Lung (tissue), 12 donors: Measurements from ENCODE around the gene SMYD2. TPM values are rescaled to one million over a fixed set of nuclear protein-coding genes. Genes with fewer than 3 reads are reported as not detected.

Experiments used
- ATAC-seq: fragments of 200-7000 bp; cut with Tn5 transposase; one replicate; pipeline ENCODE4 v1.9.1; 2020; ENCODE audit warnings: moderate number of reproducible peaks; ENCODE audit not compliant: insufficient read depth, low FRiP score
- DNase-seq, 3 donors: peaks; one replicate each; pipeline ENCODE4 v3.0.0-alpha.2; 2013 to 2017
- H3K27ac ChIP-seq, 2 donors: one replicate each; pipeline ENCODE4 v1.5.1; 2013; ENCODE audit warnings: mild to moderate bottlenecking in 2 of 2, moderate library complexity in 2 of 2, control low read depth in 1 of 2, inconsistent platforms in 1 of 2, low read depth in 1 of 2, low read length in 1 of 2
- H3K27me3 ChIP-seq, 3 donors: one replicate each; pipeline ENCODE4 v1.5.1; 2013; ENCODE audit warnings: low read length in 2 of 3; ENCODE audit not compliant: control insufficient read depth in 3 of 3, insufficient read depth in 3 of 3
- H3K36me3 ChIP-seq, 4 donors: one replicate each; pipeline ENCODE4 v1.5.1; 2013; ENCODE audit warnings: low read length in 4 of 4, mild to moderate bottlenecking in 1 of 4, moderate library complexity in 1 of 4; ENCODE audit not compliant: control insufficient read depth in 4 of 4, insufficient read depth in 4 of 4
- H3K4me1 ChIP-seq, 5 donors: one replicate each; pipeline ENCODE4 v1.5.1; 2013; ENCODE audit warnings: low read length in 5 of 5, mild to moderate bottlenecking in 2 of 5, moderate library complexity in 1 of 5; ENCODE audit not compliant: control insufficient read depth in 5 of 5, insufficient read depth in 5 of 5
- H3K4me3 ChIP-seq: one replicate; pipeline ENCODE4 v1.5.1; 2013; ENCODE audit warnings: mild to moderate bottlenecking, control low read depth, moderate library complexity
- H3K9ac ChIP-seq, 2 donors: one replicate each; pipeline ENCODE4 v1.5.1; 2013; ENCODE audit warnings: low read length in 2 of 2, control low read depth in 1 of 2; ENCODE audit not compliant: insufficient read depth in 1 of 2
- H3K9me3 ChIP-seq, 4 donors: one replicate each; pipeline ENCODE4 v1.5.1; 2013; ENCODE audit warnings: low read length in 3 of 4, mild to moderate bottlenecking in 1 of 4, moderate library complexity in 1 of 4; ENCODE audit not compliant: control insufficient read depth in 4 of 4, insufficient read depth in 3 of 4
- WGBS, 2 donors: extraction: QIAGEN DNeasy Blood & Tissue Kit; methylation state at CpG; one replicate each; pipeline ENCODE4 v1.1.7; 2013; 5-methylcytosine and 5-hydroxymethylcytosine counted together
- polyA plus RNA-seq, 2 donors: library from polyadenylated mRNA; stranded (reverse); fragments of 200-250 nt; gene quantifications; one replicate each; pipeline ENCODE4 v1.2.1, GENCODE V29; 2013
- total RNA-seq, 2 donors: library from RNA; depleted of rRNA in 1 of 2; stranded (reverse); fragments of >200 nt in 1 of 2; gene quantifications; one replicate each; pipeline ENCODE4 v1.2.1, GENCODE V29; 2014 to 2021
- TF ChIP-seq, protein P1 (sequence below): IDR thresholded peaks from 2 replicates; pipeline ENCODE4 v1.5.1; 2012; ENCODE audit warnings: mild to moderate bottlenecking; ENCODE audit errors: control extremely low read depth, extremely low read depth
- donor health status: control.
- donor health status: control.
- donor health status: Bipolar disorder and iron deficiency.
- donor health status: healthy.
- donor health status: DM: yes; HTN: yes; CAD: no.

SMYD2 gene
- total and polyA plus RNA-seq, 4 donors: 20.6 to 48.6 (median 28.2) TPM

- Histone ChIP-seq H3K9ac (no peak overlapping the region), H3K4me3 (no peak overlapping the region), H3K4me1 (peaks cover 0 to 11% (median 0%) of the 10 kb centered on the region in 5 donors), H3K36me3 (peaks cover 3 to 14% (median 9%) of the 10 kb centered on the region in 4 donors), H3K27ac (peak overlapping the region in 1 of 2 donors; percentile 83), H3K9me3 (no peaks in the 10 kb centered on the region), H3K27me3 (no peaks in the 10 kb centered on the region)
- TF ChIP-seq, protein P1, sequence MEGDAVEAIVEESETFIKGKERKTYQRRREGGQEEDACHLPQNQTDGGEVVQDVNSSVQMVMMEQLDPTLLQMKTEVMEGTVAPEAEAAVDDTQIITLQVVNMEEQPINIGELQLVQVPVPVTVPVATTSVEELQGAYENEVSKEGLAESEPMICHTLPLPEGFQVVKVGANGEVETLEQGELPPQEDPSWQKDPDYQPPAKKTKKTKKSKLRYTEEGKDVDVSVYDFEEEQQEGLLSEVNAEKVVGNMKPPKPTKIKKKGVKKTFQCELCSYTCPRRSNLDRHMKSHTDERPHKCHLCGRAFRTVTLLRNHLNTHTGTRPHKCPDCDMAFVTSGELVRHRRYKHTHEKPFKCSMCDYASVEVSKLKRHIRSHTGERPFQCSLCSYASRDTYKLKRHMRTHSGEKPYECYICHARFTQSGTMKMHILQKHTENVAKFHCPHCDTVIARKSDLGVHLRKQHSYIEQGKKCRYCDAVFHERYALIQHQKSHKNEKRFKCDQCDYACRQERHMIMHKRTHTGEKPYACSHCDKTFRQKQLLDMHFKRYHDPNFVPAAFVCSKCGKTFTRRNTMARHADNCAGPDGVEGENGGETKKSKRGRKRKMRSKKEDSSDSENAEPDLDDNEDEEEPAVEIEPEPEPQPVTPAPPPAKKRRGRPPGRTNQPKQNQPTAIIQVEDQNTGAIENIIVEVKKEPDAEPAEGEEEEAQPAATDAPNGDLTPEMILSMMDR: no peak
- WGBS, 2 donors: 85% methylated on average over 4 of the region's 4 CpGs
- ATAC-seq (no peak), DNase-seq (no peak)
Measured at GRCh38 chr1:214317300-214317699, 36.3 kb downstream of the SMYD2 start.

DNA sequence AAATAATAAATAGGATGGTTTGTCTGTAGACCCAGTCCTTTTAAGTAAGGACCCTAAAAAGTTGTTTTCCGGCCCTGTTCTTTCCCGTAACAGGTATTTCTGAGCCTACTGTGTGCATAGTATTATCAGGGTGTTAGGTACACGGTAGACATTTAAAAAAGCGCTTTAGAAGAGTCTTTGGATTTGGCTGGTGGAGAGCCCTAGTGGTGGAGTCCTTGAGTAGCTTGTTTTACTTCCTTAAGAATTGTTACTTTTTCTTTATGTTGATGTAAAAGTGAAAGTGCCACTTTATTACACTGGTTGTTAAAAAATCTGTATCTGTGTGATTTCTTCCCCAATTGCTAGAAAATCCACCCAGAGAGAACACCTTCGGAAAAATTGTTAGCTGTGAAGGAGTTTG, 36.8 kb downstream of the SMYD2 start:
- H3K9me3 ChIP-seq: no peaks in the 10 kb centered on the region
- peaks cover 0 to 11% (median 0%) of the 10 kb centered on the region in 5 donors for H3K4me1 ChIP-seq
- 87 to 92% methylated on average over 5 of the region's 5 CpGs for WGBS, 2 donors
- TF ChIP-seq, protein P1: no peak
- ATAC-seq (no peak), DNase-seq (no peak)
- peak overlapping the region in 1 of 2 donors; percentile 83 for H3K27ac ChIP-seq
- H3K27me3 ChIP-seq: no peaks in the 10 kb centered on the region
- no peak overlapping the region for H3K4me3 ChIP-seq
- H3K36me3 ChIP-seq: peaks cover 3 to 14% (median 9%) of the 10 kb centered on the region in 4 donors
- no peak overlapping the region for H3K9ac ChIP-seq

DNA sequence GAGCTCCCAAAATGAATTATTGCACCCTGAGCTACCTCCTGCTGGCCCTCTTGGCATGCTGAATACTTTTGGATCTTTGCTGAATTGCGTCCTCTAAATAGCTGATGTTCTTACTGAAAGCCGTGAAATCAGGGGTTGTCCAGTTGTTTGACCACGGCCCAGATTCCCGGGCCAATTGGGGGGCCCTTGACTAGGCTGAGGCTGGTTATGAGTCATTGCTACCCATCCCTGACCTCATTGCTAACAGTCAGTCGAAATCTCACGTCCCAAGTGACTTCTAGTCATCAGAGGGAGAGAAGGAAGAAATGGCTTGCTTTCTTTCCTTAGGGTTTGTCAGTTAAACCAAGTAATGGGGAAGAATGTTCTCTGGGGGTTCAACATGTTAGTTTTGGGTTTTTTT, 37.4 kb downstream of the SMYD2 start:
- Histone ChIP-seq H3K9me3 (no peaks in the 10 kb centered on the region), H3K36me3 (peaks cover 3 to 14% (median 9%) of the 10 kb centered on the region in 4 donors), H3K27me3 (no peaks in the 10 kb centered on the region), H3K4me3 (no peak overlapping the region), H3K4me1 (peaks cover 0 to 11% (median 0%) of the 10 kb centered on the region in 5 donors), H3K27ac (peak overlapping the region in 1 of 2 donors; percentile 83), H3K9ac (no peak overlapping the region)
- ATAC-seq (no peak), DNase-seq (no peak)
- TF ChIP-seq, protein P1: no peak
- 73 to 74% methylated on average over 6 of the region's 6 CpGs for WGBS, 2 donors
